K562 (cell line): ENCODE data around the gene MYRIP.

Experiments
- GTF2E2 ChIP-seq: fragments of 200-800 bp; sonication (Bioruptor generic); IDR thresholded peaks from 2 replicates; pipeline ENCODE4 v1.6.1; 2016; ENCODE audit warnings: missing genetic modification characterization, missing compliant biosample characterization
- HDGF ChIP-seq: fragments of 450-650 bp; IDR thresholded peaks from 2 replicates; pipeline ENCODE4 v1.6.1; 2016
- HIVEP1 ChIP-seq: fragments of 250-450 bp; sonication (Bioruptor Pico); IDR thresholded peaks from 2 replicates; pipeline ENCODE4 v1.4.0; 2020; ENCODE audit warnings: mild to moderate bottlenecking
- KLF13 ChIP-seq: fragments of 450-650 bp; IDR thresholded peaks from 2 replicates; pipeline ENCODE4 v1.6.1; 2016; ENCODE audit warnings: missing genetic modification characterization, low read depth, mild to moderate bottlenecking, missing compliant biosample characterization, moderate library complexity, borderline replicate concordance
- SMARCA5 ChIP-seq: fragments of 450-650 bp; IDR thresholded peaks from 2 replicates; pipeline ENCODE4 v1.6.1; 2016
- SP1 ChIP-seq: sonication (generic); formaldehyde crosslinking; IDR thresholded peaks from 2 replicates; pipeline ENCODE4 v1.8.1; 2022; ENCODE audit warnings: mild to moderate bottlenecking, missing genetic modification reagents
- TF ChIP-seq, protein P1 (sequence below): sonication (generic); formaldehyde crosslinking; IDR thresholded peaks from 2 replicates; pipeline ENCODE4 v1.8.1; 2022; ENCODE audit warnings: missing genetic modification reagents
- TF ChIP-seq, protein P2 (sequence below), 3 experiments: IDR thresholded peaks in 2 of 3; conservative IDR thresholded peaks in 1 of 3; 2 replicates each; pipeline ENCODE4 v1.5.1; 2011 to 2012; ENCODE audit warnings: low read length in 3 of 3, mild to moderate bottlenecking in 3 of 3, control low read depth in 2 of 3, improper control_type of control experiment in 1 of 3, inconsistent platforms in 1 of 3, low read depth in 1 of 3, mixed read lengths in 1 of 3, moderate library complexity in 1 of 3; ENCODE audit not compliant: insufficient read depth in 2 of 3
- TF ChIP-seq, protein P3 (sequence below): sonication (generic); IDR thresholded peaks from 2 replicates; pipeline ENCODE4 v1.6.1; 2016

DNA sequence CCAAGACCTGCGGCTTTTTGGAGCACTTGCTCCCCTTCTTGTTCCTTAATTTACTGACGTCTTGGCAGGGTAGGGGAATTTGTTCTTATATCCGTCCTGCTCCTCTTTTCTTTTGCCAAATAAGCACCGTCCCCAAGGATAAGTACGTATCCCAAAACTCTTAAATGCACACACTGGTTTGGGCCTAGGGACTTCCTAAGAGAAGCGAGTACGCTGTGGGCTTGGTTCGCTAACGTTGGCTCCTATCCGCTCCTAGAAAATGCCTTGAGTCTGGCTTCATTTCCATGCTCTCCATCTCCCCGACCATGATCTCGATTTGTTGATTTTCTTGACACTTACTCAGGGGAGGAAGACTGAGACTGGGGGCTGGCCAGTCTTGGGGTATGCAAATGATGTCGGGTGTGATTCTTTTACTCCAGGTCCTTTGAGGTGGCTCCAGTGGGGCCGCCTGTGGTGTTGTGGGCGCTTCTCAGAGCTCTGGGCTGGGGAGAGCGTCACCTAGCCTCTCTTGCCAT is 1.3 kb downstream of the MYRIP start:
- TF ChIP-seq, protein P1, sequence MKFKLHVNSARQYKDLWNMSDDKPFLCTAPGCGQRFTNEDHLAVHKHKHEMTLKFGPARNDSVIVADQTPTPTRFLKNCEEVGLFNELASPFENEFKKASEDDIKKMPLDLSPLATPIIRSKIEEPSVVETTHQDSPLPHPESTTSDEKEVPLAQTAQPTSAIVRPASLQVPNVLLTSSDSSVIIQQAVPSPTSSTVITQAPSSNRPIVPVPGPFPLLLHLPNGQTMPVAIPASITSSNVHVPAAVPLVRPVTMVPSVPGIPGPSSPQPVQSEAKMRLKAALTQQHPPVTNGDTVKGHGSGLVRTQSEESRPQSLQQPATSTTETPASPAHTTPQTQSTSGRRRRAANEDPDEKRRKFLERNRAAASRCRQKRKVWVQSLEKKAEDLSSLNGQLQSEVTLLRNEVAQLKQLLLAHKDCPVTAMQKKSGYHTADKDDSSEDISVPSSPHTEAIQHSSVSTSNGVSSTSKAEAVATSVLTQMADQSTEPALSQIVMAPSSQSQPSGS (CRISPR knock-in tag) = no peak
- TF ChIP-seq KLF13 (tag) (no peak), GTF2E2 (tag) (no peak), SP1 (no peak), HDGF (no peak), SMARCA5 (no peak), HIVEP1 (CRISPR knock-in tag) (no peak)
- TF ChIP-seq, protein P2, sequence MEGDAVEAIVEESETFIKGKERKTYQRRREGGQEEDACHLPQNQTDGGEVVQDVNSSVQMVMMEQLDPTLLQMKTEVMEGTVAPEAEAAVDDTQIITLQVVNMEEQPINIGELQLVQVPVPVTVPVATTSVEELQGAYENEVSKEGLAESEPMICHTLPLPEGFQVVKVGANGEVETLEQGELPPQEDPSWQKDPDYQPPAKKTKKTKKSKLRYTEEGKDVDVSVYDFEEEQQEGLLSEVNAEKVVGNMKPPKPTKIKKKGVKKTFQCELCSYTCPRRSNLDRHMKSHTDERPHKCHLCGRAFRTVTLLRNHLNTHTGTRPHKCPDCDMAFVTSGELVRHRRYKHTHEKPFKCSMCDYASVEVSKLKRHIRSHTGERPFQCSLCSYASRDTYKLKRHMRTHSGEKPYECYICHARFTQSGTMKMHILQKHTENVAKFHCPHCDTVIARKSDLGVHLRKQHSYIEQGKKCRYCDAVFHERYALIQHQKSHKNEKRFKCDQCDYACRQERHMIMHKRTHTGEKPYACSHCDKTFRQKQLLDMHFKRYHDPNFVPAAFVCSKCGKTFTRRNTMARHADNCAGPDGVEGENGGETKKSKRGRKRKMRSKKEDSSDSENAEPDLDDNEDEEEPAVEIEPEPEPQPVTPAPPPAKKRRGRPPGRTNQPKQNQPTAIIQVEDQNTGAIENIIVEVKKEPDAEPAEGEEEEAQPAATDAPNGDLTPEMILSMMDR (IDR thresholded peaks at IDR 0.05 in 2 of 3, conservative IDR thresholded peaks at IDR 0.05 in 1 of 3; ENCODE audit: insufficient read depth in 2 of 3, low read depth in 1 of 3, low read length in 3 of 3) = no peak
- TF ChIP-seq, protein P3, sequence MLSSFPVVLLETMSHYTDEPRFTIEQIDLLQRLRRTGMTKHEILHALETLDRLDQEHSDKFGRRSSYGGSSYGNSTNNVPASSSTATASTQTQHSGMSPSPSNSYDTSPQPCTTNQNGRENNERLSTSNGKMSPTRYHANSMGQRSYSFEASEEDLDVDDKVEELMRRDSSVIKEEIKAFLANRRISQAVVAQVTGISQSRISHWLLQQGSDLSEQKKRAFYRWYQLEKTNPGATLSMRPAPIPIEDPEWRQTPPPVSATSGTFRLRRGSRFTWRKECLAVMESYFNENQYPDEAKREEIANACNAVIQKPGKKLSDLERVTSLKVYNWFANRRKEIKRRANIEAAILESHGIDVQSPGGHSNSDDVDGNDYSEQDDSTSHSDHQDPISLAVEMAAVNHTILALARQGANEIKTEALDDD = no peak
